GM23338 (cell line): ENCODE data around the gene NDUFV1. TPM values are rescaled to one million over a fixed set of nuclear protein-coding genes. Genes with fewer than 3 reads are reported as not detected.

Experiments
- ATAC-seq: fragments of 200-7000 bp; cut with Tn5 transposase; 3 replicates; pipeline ENCODE4 v1.9.1; 2020
- DNase-seq: peaks from one replicate; pipeline ENCODE4 v3.0.0-alpha.2; 2015; ENCODE audit warnings: low spot score
- H2AFZ ChIP-seq: fragments of 200-600 bp; sonication (generic); 2 replicates; pipeline ENCODE4 v1.8.0; 2016; ENCODE audit warnings: antibody characterized with exemption, mild to moderate bottlenecking, moderate library complexity
- H3F3A ChIP-seq: fragments of 200-600 bp; sonication (generic); replicated peaks from 2 replicates; pipeline ENCODE4 v1.8.0; 2017; ENCODE audit warnings: antibody characterized with exemption, mixed run types, low read depth
- H3K27ac ChIP-seq: fragments of 200-600 bp; sonication (generic); 2 replicates; pipeline ENCODE4 v1.6.1; 2016; ENCODE audit warnings: low read depth
- H3K27me3 ChIP-seq: fragments of 200-600 bp; sonication (generic); 2 replicates; pipeline ENCODE4 v1.8.0; 2016; ENCODE audit warnings: mild to moderate bottlenecking, mixed run types, moderate library complexity; ENCODE audit not compliant: insufficient read depth
- H3K36me3 ChIP-seq: fragments of 200-600 bp; sonication (generic); 2 replicates; pipeline ENCODE4 v1.8.0; 2016; ENCODE audit warnings: mild to moderate bottlenecking; ENCODE audit not compliant: insufficient read depth
- H3K4me1 ChIP-seq: fragments of 200-600 bp; sonication (generic); 2 replicates; pipeline ENCODE4 v1.8.0; 2016; ENCODE audit warnings: mild to moderate bottlenecking, moderate library complexity; ENCODE audit not compliant: insufficient read depth
- H3K4me2 ChIP-seq: fragments of 200-600 bp; sonication (generic); 2 replicates; pipeline ENCODE4 v1.7.1; 2017; ENCODE audit warnings: mixed run types
- H3K4me3 ChIP-seq: fragments of 200-600 bp; sonication (generic); 2 replicates; pipeline ENCODE4 v1.6.1; 2016; ENCODE audit warnings: mixed run types
- H3K79me2 ChIP-seq: fragments of 200-600 bp; sonication (generic); replicated peaks from 2 replicates; pipeline ENCODE4 v1.8.0; 2017; ENCODE audit warnings: mild to moderate bottlenecking; ENCODE audit not compliant: insufficient read depth
- H3K9me2 ChIP-seq: fragments of 200-600 bp; sonication (generic); 2 replicates; pipeline ENCODE4 v1.8.0; 2017; ENCODE audit not compliant: insufficient read depth
- H4K20me1 ChIP-seq: fragments of 200-600 bp; sonication (generic); replicated peaks from 2 replicates; pipeline ENCODE4 v1.8.0; 2017; ENCODE audit warnings: mild to moderate bottlenecking; ENCODE audit not compliant: insufficient read depth
- H3K27ac Mint-ChIP-seq: 2 replicates; pipeline ENCODE4 v1.8.0; 2020; ENCODE audit warnings: inconsistent platforms, mild to moderate bottlenecking, moderate library complexity, mixed read lengths
- H3K27me3 Mint-ChIP-seq: 3 replicates; pipeline ENCODE4 v1.8.0; 2022; ENCODE audit warnings: low read depth, mild to moderate bottlenecking, moderate library complexity, mixed read lengths, inconsistent platforms; ENCODE audit not compliant: insufficient read depth, poor library complexity
- H3K36me3 Mint-ChIP-seq: 3 replicates; pipeline ENCODE4 v1.8.0; 2021; ENCODE audit warnings: low read depth, mild to moderate bottlenecking, inconsistent platforms, moderate library complexity, mixed read lengths
- H3K4me1 Mint-ChIP-seq: 3 replicates; pipeline ENCODE4 v1.8.0; 2020; ENCODE audit warnings: mild to moderate bottlenecking, inconsistent platforms, mixed read lengths
- H3K4me3 Mint-ChIP-seq: 3 replicates; pipeline ENCODE4 v1.8.0; 2021; ENCODE audit warnings: moderate library complexity, mild to moderate bottlenecking, inconsistent platforms, mixed read lengths
- H3K9me3 Mint-ChIP-seq: 3 replicates; pipeline ENCODE4 v1.8.0; 2020; ENCODE audit warnings: moderate library complexity, mild to moderate bottlenecking, inconsistent platforms, mixed read lengths
- JUNB ChIP-seq: IDR thresholded peaks from one replicate; pipeline ENCODE4 v1.6.1; 2016; ENCODE audit warnings: antibody characterized with exemption; ENCODE audit not compliant: unreplicated experiment
- NANOG ChIP-seq: IDR thresholded peaks from 2 replicates; pipeline ENCODE4 v1.6.1; 2016; ENCODE audit warnings: antibody characterized with exemption, borderline replicate concordance
- ZNF462 ChIP-seq: fragments of 250-450 bp; sonication (Bioruptor Pico); IDR thresholded peaks from 2 replicates; pipeline ENCODE4 v1.5.0; 2020; ENCODE audit warnings: mild to moderate bottlenecking, moderate library complexity
- polyA plus RNA-seq: library from polyadenylated mRNA; unstranded; fragments of >200 nt; fragmentation: Nextera tagmentation; extraction: Ambion mirVana; gene quantifications from 2 replicates; pipeline ENCODE4 v1.2.1, GENCODE V29; 2016
- total RNA-seq: library from RNA; depleted of rRNA; stranded (reverse); fragments of >200 nt; shearing (Covaris generic); gene quantifications from 2 replicates; pipeline ENCODE4 v1.2.3, GENCODE V29; 2014

Gene NDUFV1
- total and polyA plus RNA-seq, 2 experiments from 2014 or later = 104 to 241 TPM

GRCh38 chr11:67584205-67584880 is 22.4 kb upstream of the NDUFV1 start:
- peaks cover 30% of the 10 kb centered on the region for H3K27me3 Mint-ChIP-seq
- peaks cover 27% of the 10 kb centered on the region for H3K79me2 ChIP-seq
- no peaks in the 10 kb centered on the region for H3K9me2 ChIP-seq
- peaks cover 17% of the 10 kb centered on the region; the same call in 1 of the 2 replicates for H4K20me1 ChIP-seq
- H3K4me3 Mint-ChIP-seq = peak overlapping the region; percentile 85
- H3K27me3 ChIP-seq = no peaks in the 10 kb centered on the region
- no peak overlapping the region for H2AFZ ChIP-seq
- H3K4me2 ChIP-seq = peak overlapping the region; percentile 95
- H3K9me3 Mint-ChIP-seq = peaks cover 2% of the 10 kb centered on the region; the same call in 2 of the 3 replicates
- ATAC-seq (peak; percentile 30), DNase-seq (peak; percentile 65)
- no peak for TF ChIP-seq ZNF462 (CRISPR knock-in tag)
- TF ChIP-seq NANOG = no peak
- no peak for TF ChIP-seq JUNB
- peaks cover 20% of the 10 kb centered on the region for H3F3A ChIP-seq
- peaks cover 55% of the 10 kb centered on the region for H3K4me1 Mint-ChIP-seq
- H3K36me3 ChIP-seq = peaks cover 11% of the 10 kb centered on the region; the same call in 1 of the 2 replicates
- peak overlapping the region; percentile 80; the same call in 1 of the 2 replicates for H3K27ac ChIP-seq
- peaks cover 48% of the 10 kb centered on the region for H3K36me3 Mint-ChIP-seq
- H3K4me1 ChIP-seq = peaks cover 33% of the 10 kb centered on the region
- peak overlapping the region; percentile 88 for H3K4me3 ChIP-seq
- peak overlapping the region; percentile 93 for H3K27ac Mint-ChIP-seq
